Measurements from ENCODE around the gene ITPR3. TPM values are rescaled to one million over a fixed set of nuclear protein-coding genes. Genes with fewer than 3 reads are reported as not detected.

Gene ITPR3
- total RNA-seq, 4 donors from 2014 or later: 105 to 262 (median 124) TPM

- WGBS, 2 donors (ENCODE audit: low coverage in 1 of 2): 91 to 100% methylated on average over 4 to 25 of the region's 25 CpGs
- no peak for DNase-seq
- Histone ChIP-seq H3K4me3 (no peak overlapping the region), H3K9me3 (no peaks in the 10 kb centered on the region), H3K27ac (no peak overlapping the region), H3K4me1 (peaks cover 0 to 12% (median 0%) of the 10 kb centered on the region in 4 donors), H3K36me3 (peaks cover 0 to 26% (median 0%) of the 10 kb centered on the region in 4 donors), H3K27me3 (no peaks in the 10 kb centered on the region)
- in situ Hi-C loops (cut with MboI; ENCODE audit: low pct_ligation_motif_present in 1 of 4, low pct_unique_long_range_greater_than_20kb in 1 of 4, low sequenced_read_pairs in 3 of 4): no loop called here
- TF ChIP-seq POLR2A (IDR thresholded peaks at IDR 0.05): no peak
- TF ChIP-seq CTCF (IDR thresholded peaks at IDR 0.05): no peak
- TF ChIP-seq POLR2AphosphoS5 (IDR thresholded peaks at IDR 0.05): no peak
- no peak for TF ChIP-seq EP300 (IDR thresholded peaks at IDR 0.05; ENCODE audit: low read depth)
- intact Hi-C loops (cut with DNase I; ENCODE audit: low total_unique reads): loop anchor here (10.0 kb wide), 1 partner anchor 94 kb away; no protein-coding TSS in a partner anchor
Measured at GRCh38 chr6:33688451-33689147, 67.5 kb downstream of the ITPR3 start.

- Histone ChIP-seq H3K4me3 (no peak overlapping the region), H3K4me1 (peaks cover 0 to 15% (median 0%) of the 10 kb centered on the region in 4 donors), H3K27ac (no peak overlapping the region), H3K9me3 (no peaks in the 10 kb centered on the region), H3K36me3 (peaks cover 0 to 26% (median 0%) of the 10 kb centered on the region in 4 donors), H3K27me3 (no peaks in the 10 kb centered on the region)
- DNase-seq: no peak
- intact Hi-C loops (cut with DNase I; ENCODE audit: low total_unique reads): loop anchor here (10.0 kb wide), 1 partner anchor 94 kb away; no protein-coding TSS in a partner anchor
- TF ChIP-seq CTCF (IDR thresholded peaks at IDR 0.05) (no peak), POLR2A (IDR thresholded peaks at IDR 0.05) (no peak), EP300 (IDR thresholded peaks at IDR 0.05; ENCODE audit: low read depth) (no peak), POLR2AphosphoS5 (IDR thresholded peaks at IDR 0.05) (no peak)
- in situ Hi-C loops (cut with MboI; ENCODE audit: low pct_ligation_motif_present in 1 of 4, low pct_unique_long_range_greater_than_20kb in 1 of 4, low sequenced_read_pairs in 3 of 4): no loop called here
- WGBS, 2 donors (ENCODE audit: low coverage in 1 of 2): 0 to 82% methylated on average over 1 to 12 of the region's 12 CpGs
Measured at GRCh38 chr6:33689148-33689494, 68.0 kb downstream of the ITPR3 start.

- H3K4me1 ChIP-seq: peaks cover 0 to 15% (median 0%) of the 10 kb centered on the region in 4 donors
- TF ChIP-seq EP300 (IDR thresholded peaks at IDR 0.05; ENCODE audit: low read depth): no peak
- TF ChIP-seq CTCF (IDR thresholded peaks at IDR 0.05): no peak
- TF ChIP-seq POLR2A (IDR thresholded peaks at IDR 0.05): no peak
- TF ChIP-seq POLR2AphosphoS5 (IDR thresholded peaks at IDR 0.05): no peak
- peaks cover 0 to 26% (median 0%) of the 10 kb centered on the region in 4 donors for H3K36me3 ChIP-seq
- in situ Hi-C loops (cut with MboI; ENCODE audit: low pct_ligation_motif_present in 1 of 4, low pct_unique_long_range_greater_than_20kb in 1 of 4, low sequenced_read_pairs in 3 of 4): no loop called here
- H3K27ac ChIP-seq: no peak overlapping the region
- WGBS, 2 donors (ENCODE audit: low coverage in 1 of 2): 87 to 100% methylated on average over 1 to 10 of the region's 10 CpGs
- no peaks in the 10 kb centered on the region for H3K27me3 ChIP-seq
- no peaks in the 10 kb centered on the region for H3K9me3 ChIP-seq
- DNase-seq: no peak
- H3K4me3 ChIP-seq: no peak overlapping the region
- intact Hi-C loops (cut with DNase I; ENCODE audit: low total_unique reads): loop anchor here (10.0 kb wide), 1 partner anchor 95 kb away; no protein-coding TSS in a partner anchor
Measured at GRCh38 chr6:33689879-33690278, 68.8 kb downstream of the ITPR3 start.

GRCh38 chr6:33690766-33691165, 69.6 kb downstream of the ITPR3 start:
- H3K9me3 ChIP-seq: no peaks in the 10 kb centered on the region
- peaks cover 0 to 23% (median 0%) of the 10 kb centered on the region in 4 donors for H3K36me3 ChIP-seq
- no peak overlapping the region for H3K4me3 ChIP-seq
- intact Hi-C loops (cut with DNase I; ENCODE audit: low total_unique reads) (no loop called here), in situ Hi-C loops (cut with MboI; ENCODE audit: low pct_ligation_motif_present in 1 of 4, low pct_unique_long_range_greater_than_20kb in 1 of 4, low sequenced_read_pairs in 3 of 4) (no loop called here)
- DNase-seq: no peak
- no peak overlapping the region for H3K27ac ChIP-seq
- no peak for TF ChIP-seq CTCF (IDR thresholded peaks at IDR 0.05)
- TF ChIP-seq EP300 (IDR thresholded peaks at IDR 0.05; ENCODE audit: low read depth): no peak
- TF ChIP-seq POLR2A (IDR thresholded peaks at IDR 0.05): no peak
- TF ChIP-seq POLR2AphosphoS5 (IDR thresholded peaks at IDR 0.05): no peak
- H3K27me3 ChIP-seq: no peaks in the 10 kb centered on the region
- 86 to 89% methylated on average over 11 to 13 of the region's 13 CpGs for WGBS, 2 donors (ENCODE audit: low coverage in 1 of 2)
- peaks cover 0 to 20% (median 0%) of the 10 kb centered on the region in 4 donors for H3K4me1 ChIP-seq

Data from transverse colon (tissue), 4 donors.